ENCODE measurements around the gene SMOC1.

SMOC1 gene

DNA sequence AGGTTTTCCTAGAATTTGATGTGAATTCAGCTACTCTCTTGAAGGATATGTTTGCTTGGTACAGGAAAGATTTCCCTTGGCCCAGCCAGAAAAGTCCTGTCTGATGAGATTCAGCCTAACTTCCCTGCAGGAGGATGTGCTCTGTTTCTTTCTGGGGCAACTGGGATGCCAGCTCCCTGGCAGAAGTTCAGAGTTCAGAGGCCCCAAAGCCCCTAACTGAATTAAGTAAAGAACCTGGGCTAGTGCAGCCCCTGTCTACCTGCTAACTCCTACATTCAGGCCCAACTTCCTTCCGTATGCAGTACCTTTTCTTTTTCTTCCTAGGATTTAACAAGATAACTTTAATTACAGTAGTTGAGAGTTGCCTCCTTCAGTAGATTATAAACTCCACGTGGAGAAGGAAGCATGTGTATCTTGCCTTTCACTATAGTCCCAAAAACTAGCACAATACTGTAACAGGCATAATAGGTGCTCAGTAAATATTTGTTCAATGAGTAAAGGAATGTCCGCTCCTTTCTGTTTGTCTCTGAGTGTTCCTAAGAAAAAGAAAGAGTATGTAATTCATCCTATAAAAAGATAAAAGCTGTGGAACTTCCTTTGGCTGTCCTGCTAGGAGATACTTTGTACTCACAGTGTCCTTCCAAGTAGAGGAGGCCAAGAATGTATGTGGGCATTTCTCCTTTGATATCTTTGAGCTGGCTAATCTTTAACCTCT is 168.5 kb downstream of the SMOC1 start:
- DNase-seq: no peak

- DNase-seq: no peak
Observed at GRCh38 chr14:70048313-70048654, 169.1 kb downstream of the SMOC1 start.

DNA sequence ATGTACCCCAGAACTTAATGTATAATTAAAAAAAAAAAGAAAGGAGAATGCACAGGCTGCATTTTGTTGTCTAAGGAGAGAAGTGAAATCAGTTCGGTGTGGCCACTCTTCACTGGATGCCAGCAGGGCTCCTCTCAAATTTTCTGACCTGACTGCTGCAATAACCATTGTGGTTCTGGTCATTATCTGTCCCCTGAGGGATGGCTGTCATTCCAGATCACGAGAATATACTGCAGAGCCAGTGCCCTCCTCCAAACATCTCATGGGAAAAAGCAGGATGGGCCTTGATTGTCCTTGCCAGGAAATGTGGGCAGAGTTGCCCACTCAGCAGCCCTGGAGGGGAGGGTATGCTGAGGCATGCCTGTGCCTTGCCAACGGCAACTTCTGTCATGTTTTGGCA is 170.4 kb downstream of the SMOC1 start:
- no peak for DNase-seq

GRCh38 chr14:70050136-70050535 is 170.9 kb downstream of the SMOC1 start:
- no peak for DNase-seq

DNA sequence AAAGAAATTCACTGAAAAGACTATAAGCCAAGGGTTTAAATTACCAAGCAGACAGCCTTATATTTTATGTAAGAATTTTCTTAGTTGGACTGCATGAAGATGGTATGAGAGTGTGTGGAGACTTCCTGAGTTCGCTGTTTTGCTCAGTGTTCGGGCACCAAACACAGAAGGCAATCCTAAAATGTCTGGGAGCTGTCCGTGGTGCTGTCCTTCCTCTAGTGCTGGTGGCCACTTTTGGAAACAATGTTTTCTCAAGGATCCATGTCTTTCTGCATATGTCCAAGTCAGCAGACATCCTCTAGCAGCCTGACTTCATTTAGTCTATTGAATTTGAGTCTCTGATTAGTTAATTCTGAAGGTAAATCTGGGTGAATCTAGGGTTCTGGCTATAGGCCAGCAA is 173.8 kb downstream of the SMOC1 start:
- DNase-seq: no peak

DNA sequence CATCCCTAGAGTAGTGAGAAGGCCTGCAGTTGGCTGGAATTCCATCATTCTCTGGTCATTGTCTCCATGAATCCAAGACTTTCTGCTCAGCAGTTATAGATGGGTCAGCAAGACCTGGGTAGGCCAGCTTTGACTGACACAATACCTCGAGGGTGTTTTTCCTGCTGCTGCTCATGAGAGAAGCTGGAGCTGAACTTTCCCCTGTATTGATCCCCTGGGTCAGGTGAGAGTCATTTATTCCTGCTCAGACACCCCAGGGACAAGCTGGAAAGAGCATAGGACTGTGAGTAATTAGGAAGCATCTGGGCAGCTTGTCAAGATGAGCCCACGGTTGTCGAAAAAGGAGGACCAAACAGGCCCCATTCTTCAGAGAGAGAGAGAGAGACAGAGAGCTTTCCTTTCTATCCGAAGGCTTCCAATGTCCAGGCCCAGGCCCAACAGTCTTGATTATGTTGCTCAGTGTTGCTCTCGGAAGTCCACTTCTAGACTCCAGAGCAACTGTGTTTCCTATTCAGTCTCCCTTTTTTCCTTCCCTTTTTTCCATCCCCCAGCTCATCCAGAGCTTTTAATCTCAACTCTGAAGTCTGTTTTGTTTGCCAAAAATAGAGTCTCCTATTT is 178.4 kb downstream of the SMOC1 start:
- DNase-seq: no peak

- no peak for DNase-seq
Observed at GRCh38 chr14:70059545-70059944, 180.3 kb downstream of the SMOC1 start.

DNA sequence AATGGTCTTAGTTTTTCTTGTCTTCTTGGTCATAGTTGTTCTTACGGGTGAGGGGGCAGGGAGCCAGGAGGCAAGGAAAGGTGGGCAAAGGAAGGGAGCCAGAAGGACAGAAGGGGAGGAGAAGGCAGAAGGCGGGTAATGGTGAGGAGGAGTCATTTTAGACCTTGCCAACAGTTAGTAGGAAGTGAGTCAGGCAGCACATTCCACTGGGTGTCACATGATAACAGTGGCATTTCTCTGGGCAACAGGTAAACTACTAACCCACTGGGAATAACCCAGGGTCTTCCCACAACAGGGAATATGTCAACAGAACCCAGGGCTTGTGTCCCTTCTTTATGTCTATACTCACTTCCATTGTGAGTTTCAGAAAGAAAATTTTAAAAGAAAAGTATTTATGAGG is 181.9 kb downstream of the SMOC1 start:
- DNase-seq: no peak

- DNase-seq: no peak
Observed at GRCh38 chr14:70064136-70064865, 185.1 kb downstream of the SMOC1 start.

DNA sequence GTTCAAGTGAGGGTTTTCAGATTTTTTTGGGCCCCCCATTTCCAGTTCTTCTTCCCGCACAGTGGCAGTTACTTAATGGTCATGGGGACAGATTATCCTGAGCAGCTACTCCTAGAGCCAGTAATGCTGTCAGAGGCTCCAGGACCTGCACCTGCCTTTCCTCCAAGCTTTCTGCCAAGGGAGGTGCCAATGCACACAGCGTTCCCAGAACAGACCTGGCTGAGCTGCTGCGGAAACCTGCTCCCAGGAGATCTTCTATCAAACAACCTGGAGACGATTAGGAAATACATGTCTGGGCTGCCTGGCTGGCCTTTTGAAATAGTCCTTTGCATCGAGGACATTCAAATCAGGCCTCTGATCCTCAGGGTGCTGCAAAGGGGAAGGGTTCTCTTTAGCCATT is 188.6 kb downstream of the SMOC1 start:
- no peak for DNase-seq

- no peak for DNase-seq
Observed at GRCh38 chr14:70069186-70069585, 190.0 kb downstream of the SMOC1 start.

GRCh38 chr14:70073924-70074566 is 194.8 kb downstream of the SMOC1 start:
- DNase-seq: no peak

DNA sequence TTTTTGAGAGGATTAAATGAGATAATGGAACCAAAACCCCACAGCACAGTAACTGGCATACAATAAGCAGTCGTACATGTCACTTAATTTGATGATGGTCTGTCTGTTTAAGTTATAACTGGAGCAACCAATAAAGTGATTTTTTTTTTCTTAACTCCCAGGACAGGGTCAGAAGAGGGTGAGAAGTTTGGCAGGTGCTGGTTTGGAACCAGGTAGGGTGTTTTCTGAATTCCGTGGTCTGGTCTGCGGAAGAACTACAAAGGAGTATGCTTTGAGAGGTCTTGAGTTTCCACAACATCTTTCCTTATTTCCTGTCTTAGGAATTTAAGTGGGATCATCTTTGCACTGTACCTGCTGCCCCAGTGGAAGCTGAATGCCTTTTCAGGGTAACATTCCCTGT is 197.8 kb downstream of the SMOC1 start:
- no peak for DNase-seq

DNA sequence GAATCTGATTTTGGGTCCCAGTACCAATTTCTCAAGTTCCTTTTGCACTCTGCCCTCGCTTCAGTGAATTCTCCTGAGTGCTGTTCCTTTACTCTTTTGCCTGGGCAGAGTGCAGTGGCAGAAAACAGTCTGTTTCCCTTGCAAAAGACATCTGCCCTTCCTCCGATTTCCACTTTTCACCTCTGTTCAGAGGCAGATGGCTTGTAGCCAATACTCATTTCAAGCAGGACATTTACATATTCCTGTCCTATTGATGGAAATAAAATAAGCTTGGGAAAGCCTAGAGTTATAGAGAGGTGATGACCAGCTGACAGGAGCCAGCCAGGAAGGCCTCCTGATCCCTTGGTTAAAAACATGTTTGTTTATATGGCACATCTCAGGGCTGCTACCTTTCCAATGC is 198.5 kb downstream of the SMOC1 start:
- no peak for DNase-seq

- no peak for DNase-seq
Observed at GRCh38 chr14:70078329-70078728, 199.1 kb downstream of the SMOC1 start.

GRCh38 chr14:70080076-70080475 is 200.9 kb downstream of the SMOC1 start:
- DNase-seq: no peak

All from activated effector memory CD4-positive, alpha-beta T cell treated with Interleukin-2 at 50 U/mL for 16 hours (primary cell).